B cell (primary cell): ENCODE results near the gene FBXO48. TPM values are rescaled to one million over a fixed set of nuclear protein-coding genes. Genes with fewer than 3 reads are reported as not detected.

Experiments
- ATAC-seq: fragments of 200-7000 bp; cut with Tn5 transposase; one replicate; pipeline ENCODE4 v1.10.0; 2021; ENCODE audit warnings: low read depth, mild to moderate bottlenecking, moderate number of reproducible peaks, moderate library complexity
- CTCF ChIA-PET: fragments of 350-600 bp; sonication (Branson Sonifier 250); formaldehyde crosslinking; loops from one replicate; lab custom pipeline; 2021; ENCODE audit warnings: antibody characterized with exemption, inconsistent platforms; lab: Charles Lee
- POLR2A ChIA-PET: fragments of 350-600 bp; sonication (Branson Sonifier 250); formaldehyde crosslinking; loops from one replicate; lab custom pipeline; 2021; ENCODE audit warnings: antibody characterized with exemption; lab: Charles Lee
- DNase-seq: peaks from one replicate; pipeline ENCODE4 v3.0.0; 2013
- H2AFZ ChIP-seq: 2 replicates; pipeline ENCODE4 v1.6.1; 2012; ENCODE audit warnings: mild to moderate bottlenecking, low read depth, low read length; ENCODE audit not compliant: insufficient read depth, poor library complexity, severe bottlenecking
- H3K27ac ChIP-seq, 2 donors: 1 replicate in 1 of 2; 2 replicates in 1 of 2; pipeline ENCODE4 v1.5.1; 2012 to 2013; ENCODE audit warnings: low read length in 2 of 2, mild to moderate bottlenecking in 2 of 2, moderate library complexity in 1 of 2
- H3K27me3 ChIP-seq, 4 experiments: fragments of 200-600 bp in 1 of 4; sonication (generic) in 1 of 4; replicated peaks in 1 of 4; 1 replicate in 2 of 4; 2 replicates in 2 of 4; pipeline versions ENCODE4 v1.6.1 to v1.7.0; 2013 to 2016; ENCODE audit warnings: low read length in 3 of 4, mild to moderate bottlenecking in 2 of 4, mixed read lengths in 1 of 4, moderate library complexity in 1 of 4; ENCODE audit not compliant: insufficient read depth in 4 of 4, control insufficient read depth in 3 of 4; ENCODE audit errors: control extremely low read depth in 1 of 4
- H3K36me3 ChIP-seq, 2 experiments: replicated peaks in 1 of 2; 1 replicate in 1 of 2; 2 replicates in 1 of 2; pipeline versions ENCODE4 v1.6.1 to v1.7.1; 2013; ENCODE audit warnings: low read length in 1 of 2; ENCODE audit not compliant: insufficient read depth in 2 of 2, control insufficient read depth in 1 of 2; ENCODE audit errors: control extremely low read depth in 1 of 2, extremely low read depth in 1 of 2
- H3K4me1 ChIP-seq, 2 donors: fragments of 200-600 bp in 1 of 2; sonication (generic) in 1 of 2; 1 replicate in 1 of 2; 2 replicates in 1 of 2; pipeline versions ENCODE4 v1.5.1 to v1.6.1; 2013 to 2017; ENCODE audit warnings: low read length in 2 of 2; ENCODE audit not compliant: control insufficient read depth in 2 of 2, insufficient read depth in 2 of 2
- H3K4me2 ChIP-seq: replicated peaks from 2 replicates; pipeline ENCODE3; 2012; ENCODE audit warnings: mild to moderate bottlenecking, low read depth, low read length; ENCODE audit not compliant: poor library complexity, severe bottlenecking
- H3K4me3 ChIP-seq, 5 experiments: fragments of 200-600 bp in 1 of 5; sonication (generic) in 1 of 5; 1 replicate in 3 of 5; 2 replicates in 2 of 5; pipeline versions ENCODE4 v1.5.1 to v1.7.0; 2011 to 2016; ENCODE audit warnings: low read length in 4 of 5, mild to moderate bottlenecking in 4 of 5, low read depth in 2 of 5, control low read depth in 1 of 5, moderate library complexity in 1 of 5; ENCODE audit not compliant: insufficient read depth in 1 of 5; ENCODE audit errors: control extremely low read depth in 1 of 5, extremely low read depth in 1 of 5
- H3K79me2 ChIP-seq: fragments of 200-600 bp; sonication (generic); one replicate; pipeline ENCODE4 v1.6.0; 2016; ENCODE audit warnings: low read length; ENCODE audit not compliant: control insufficient read depth, insufficient read depth
- H3K9ac ChIP-seq: fragments of 200-600 bp; sonication (generic); 2 replicates; pipeline ENCODE4 v1.6.1; 2017; ENCODE audit warnings: mild to moderate bottlenecking, low read length, moderate library complexity
- H3K9me3 ChIP-seq, 3 donors: one replicate each; pipeline versions ENCODE4 v1.6.1 to v1.7.1; 2013; ENCODE audit warnings: low read length in 2 of 3; ENCODE audit not compliant: control insufficient read depth in 2 of 3, insufficient read depth in 1 of 3; ENCODE audit errors: control extremely low read depth in 1 of 3
- H4K20me1 ChIP-seq: 2 replicates; pipeline ENCODE4 v1.6.0; 2012; ENCODE audit warnings: mild to moderate bottlenecking, low read length; ENCODE audit not compliant: insufficient read depth, control insufficient read depth, poor library complexity, severe bottlenecking
- H3K27ac Mint-ChIP-seq: one replicate; pipeline ENCODE4 v1.8.0; 2021; ENCODE audit warnings: mixed read lengths
- H3K27me3 Mint-ChIP-seq: one replicate; pipeline ENCODE4 v1.8.0; 2021; ENCODE audit warnings: mixed read lengths
- H3K4me1 Mint-ChIP-seq: one replicate; pipeline ENCODE4 v1.8.0; 2021; ENCODE audit warnings: mixed read lengths
- H3K4me3 Mint-ChIP-seq: one replicate; pipeline ENCODE4 v1.8.0; 2021; ENCODE audit warnings: mixed read lengths
- H3K9me3 Mint-ChIP-seq: one replicate; pipeline ENCODE4 v1.8.0; 2022; ENCODE audit warnings: mixed read lengths; ENCODE audit not compliant: insufficient read depth
- EZH2 ChIP-seq: IDR thresholded peaks from 2 replicates; pipeline ENCODE4 v1.6.1; 2012; ENCODE audit warnings: borderline replicate concordance, low read depth, mild to moderate bottlenecking, moderate library complexity, low read length; ENCODE audit not compliant: insufficient read depth, poor library complexity, severe bottlenecking
- WGBS: methylation state at CpG from one replicate; pipeline ENCODE4 v1.1.5; 2013; ENCODE audit warnings: missing lambda C conversion rate; ENCODE audit not compliant: insufficient coverage; 5-methylcytosine and 5-hydroxymethylcytosine counted together
- intact Hi-C: fragments of 100-400 bp; cut with micrococcal nuclease; formaldehyde crosslinking; loops from one replicate; pipeline ENCODE4 v1.10.0; 2022
- polyA minus RNA-seq: library from RNA; depleted of rRNA, polyadenylated mRNA; stranded (reverse); fragments of >200 nt; gene quantifications from 2 replicates; pipeline ENCODE4 v1.2.3, GENCODE V29; 2012
- polyA plus RNA-seq: library from polyadenylated mRNA; depleted of rRNA; stranded (reverse); fragments of >200 nt; gene quantifications from 2 replicates; pipeline ENCODE4 v1.2.3, GENCODE V29; 2012
- total RNA-seq, 2 donors: library from RNA; stranded (reverse); fragments of 120-200 nt in 1 of 2; gene quantifications; 1 replicate in 1 of 2; 2 replicates in 1 of 2; pipeline versions ENCODE4 v1.2.3 to v1.2.4, GENCODE V29; 2013 to 2022
- TF ChIP-seq, protein P1 (sequence below): fragments of 200-600 bp; IDR thresholded peaks from one replicate; pipeline ENCODE4 v1.8.0; 2022; ENCODE audit warnings: antibody characterized with exemption, mild to moderate bottlenecking

Gene FBXO48, protein sequence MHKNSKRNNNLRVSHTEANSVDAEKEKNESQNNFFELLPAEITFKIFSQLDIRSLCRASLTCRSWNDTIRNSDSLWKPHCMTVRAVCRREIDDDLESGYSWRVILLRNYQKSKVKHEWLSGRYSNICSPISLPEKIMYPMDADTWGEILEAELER
- total RNA-seq (3.2 TPM in 2 replicates), polyA plus RNA-seq (1.5 and 1.8 TPM in 2 replicates), polyA minus RNA-seq (0.43 and 0.57 TPM in 2 replicates)
- 1.6 TPM for total RNA-seq (2013)

DNA sequence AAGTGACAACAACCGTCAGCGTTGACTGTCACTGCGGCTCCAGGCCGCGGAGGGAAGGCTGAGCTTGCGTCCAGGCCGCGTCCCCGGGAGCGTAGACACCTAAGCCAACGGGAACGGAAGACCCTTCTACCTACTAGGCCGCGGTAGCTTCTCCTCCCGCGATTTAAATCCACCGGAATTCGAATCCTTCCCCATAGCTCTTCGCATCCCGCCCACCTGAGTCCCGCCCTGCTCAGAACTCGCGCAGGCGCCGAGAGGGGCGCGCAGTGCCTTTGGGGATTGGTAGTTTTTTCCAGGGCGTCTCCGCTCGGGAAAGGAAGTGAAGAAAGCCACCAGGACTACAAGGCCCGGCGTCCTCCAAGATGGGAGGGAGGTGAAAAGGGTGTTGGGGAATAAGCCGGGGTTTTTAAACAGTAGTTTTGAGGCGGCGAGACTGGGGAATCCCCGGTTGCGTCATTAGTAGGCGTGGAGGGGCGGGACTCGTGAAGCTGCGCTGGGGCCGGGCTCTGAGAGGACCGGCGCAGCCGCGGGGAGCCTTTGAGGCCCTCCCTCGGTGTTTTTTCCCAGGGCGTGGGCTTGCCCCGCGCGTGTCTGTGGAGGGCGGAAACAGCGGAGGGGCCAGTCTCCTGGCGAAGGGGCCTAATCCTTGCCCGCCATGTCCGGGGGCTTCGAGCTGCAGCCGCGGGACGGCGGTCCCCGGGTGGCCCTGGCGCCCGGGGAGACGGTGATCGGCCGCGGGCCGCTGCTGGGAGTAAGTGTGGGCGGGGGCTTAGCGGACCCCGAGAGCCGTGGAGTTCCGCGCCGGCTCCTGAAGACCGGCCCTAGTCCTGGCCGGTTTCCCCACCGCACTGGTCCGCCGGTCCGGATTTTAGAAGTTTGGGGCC, at the start of gene FBXO48, which contains the start of gene APLF:
Gene FBXO48, minus strand, starts transcription at position 218 of the 884 bp plus-strand sequence. CDS start 2,149 bp downstream, outside the sequence.
Gene APLF, plus strand, starts transcription at position 509 of the 884 bp plus-strand sequence. Its CDS starts 147 bp downstream, at position 656.
- TF ChIP-seq EZH2 = no peak
- TF ChIP-seq, protein P1, sequence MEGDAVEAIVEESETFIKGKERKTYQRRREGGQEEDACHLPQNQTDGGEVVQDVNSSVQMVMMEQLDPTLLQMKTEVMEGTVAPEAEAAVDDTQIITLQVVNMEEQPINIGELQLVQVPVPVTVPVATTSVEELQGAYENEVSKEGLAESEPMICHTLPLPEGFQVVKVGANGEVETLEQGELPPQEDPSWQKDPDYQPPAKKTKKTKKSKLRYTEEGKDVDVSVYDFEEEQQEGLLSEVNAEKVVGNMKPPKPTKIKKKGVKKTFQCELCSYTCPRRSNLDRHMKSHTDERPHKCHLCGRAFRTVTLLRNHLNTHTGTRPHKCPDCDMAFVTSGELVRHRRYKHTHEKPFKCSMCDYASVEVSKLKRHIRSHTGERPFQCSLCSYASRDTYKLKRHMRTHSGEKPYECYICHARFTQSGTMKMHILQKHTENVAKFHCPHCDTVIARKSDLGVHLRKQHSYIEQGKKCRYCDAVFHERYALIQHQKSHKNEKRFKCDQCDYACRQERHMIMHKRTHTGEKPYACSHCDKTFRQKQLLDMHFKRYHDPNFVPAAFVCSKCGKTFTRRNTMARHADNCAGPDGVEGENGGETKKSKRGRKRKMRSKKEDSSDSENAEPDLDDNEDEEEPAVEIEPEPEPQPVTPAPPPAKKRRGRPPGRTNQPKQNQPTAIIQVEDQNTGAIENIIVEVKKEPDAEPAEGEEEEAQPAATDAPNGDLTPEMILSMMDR = no peak
- peak within 1 kb of the TSS; percentile 93 for H2AFZ ChIP-seq
- DNase-seq (peak; percentile 98), ATAC-seq (peak; percentile 91)
- H3K79me2 ChIP-seq = peaks cover 24% of the 10 kb centered on the region
- no peaks in the 10 kb centered on the region for H4K20me1 ChIP-seq
- H3K27me3 ChIP-seq = no peaks in the 10 kb centered on the region
- peak within 1 kb of the TSS; percentile 91 for H3K9ac ChIP-seq
- no peaks in the 10 kb centered on the region for H3K27me3 Mint-ChIP-seq
- intact Hi-C loops = loop anchor here (1.0 to 10.0 kb wide), 13 partner anchors 19 to 1835 kb away; partner anchors contain the start of genes AAK1, FAM136A, GFPT1 and GMCL1
- WGBS = under 1% methylated on average over 63 of the region's 82 CpGs
- H3K36me3 ChIP-seq = no peaks in the 10 kb centered on the region
- H3K4me1 ChIP-seq = peaks cover 11 to 15% of the 10 kb centered on the region in 2 donors
- peak within 1 kb of the TSS; percentile 72 to 98 (median 90) for H3K4me3 ChIP-seq
- ChIA-PET POLR2A (interaction anchor here (0.8 to 1.3 kb wide), 4 partner anchors 215 to 970 kb away, joined by 3 to 5 read pairs (median 3); partner anchors contain the start of genes NFU1 and PPP3R1), CTCF (interaction anchor here (0.6 to 7.5 kb wide), 18 partner anchors 10 to 839 kb away, joined by 3 to 173 read pairs (median 5); no protein-coding TSS in a partner anchor)
- no peaks in the 10 kb centered on the region for H3K9me3 ChIP-seq
- H3K27ac ChIP-seq = peak within 1 kb of the TSS; percentile 85 to 97
- H3K4me3 Mint-ChIP-seq = peak within 1 kb of the TSS; percentile 97
- H3K9me3 Mint-ChIP-seq = no peaks in the 10 kb centered on the region
- H3K27ac Mint-ChIP-seq = peak within 1 kb of the TSS; percentile 96
- peaks cover 28% of the 10 kb centered on the region for H3K4me1 Mint-ChIP-seq
- H3K4me2 ChIP-seq = peak within 1 kb of the TSS; percentile 94
